IMR-90 (cell line): ENCODE measurements around the gene PARD3.

ENCODE experiments used
- BHLHE40 ChIP-seq: fragments of 150-350 bp; IDR thresholded peaks from 2 replicates; pipeline ENCODE4 v1.6.1; 2016; ENCODE audit warnings: mild to moderate bottlenecking, low read depth, low read length
- CEBPB ChIP-seq: IDR thresholded peaks from 2 replicates; pipeline ENCODE4 v1.6.1; 2012; ENCODE audit warnings: low read depth, low read length, improper control_type of control experiment
- CHD1 ChIP-seq: IDR thresholded peaks from 2 replicates; pipeline ENCODE4 v1.6.1; 2012; ENCODE audit warnings: low read depth, low read length, improper control_type of control experiment
- CTCF ChIP-seq: conservative IDR thresholded peaks from 2 replicates; pipeline ENCODE4 v1.5.1; 2012; ENCODE audit warnings: mild to moderate bottlenecking, low read depth, low read length, improper control_type of control experiment
- FOS ChIP-seq: fragments of 150-350 bp; IDR thresholded peaks from 2 replicates; pipeline ENCODE4 v1.6.1; 2016; ENCODE audit warnings: low read depth, low read length
- MAFK ChIP-seq: IDR thresholded peaks from 2 replicates; pipeline ENCODE4 v1.6.1; 2012; ENCODE audit warnings: low read depth, low read length, improper control_type of control experiment
- POLR2A ChIP-seq: IDR thresholded peaks from 2 replicates; pipeline ENCODE4 v1.6.1; 2012; ENCODE audit warnings: mild to moderate bottlenecking, low read depth, low read length
- RAD21 ChIP-seq: IDR thresholded peaks from 2 replicates; pipeline ENCODE4 v1.6.1; 2012; ENCODE audit warnings: low read length, improper control_type of control experiment
- RCOR1 ChIP-seq: IDR thresholded peaks from 2 replicates; pipeline ENCODE4 v1.6.1; 2012; ENCODE audit warnings: mild to moderate bottlenecking, low read length, improper control_type of control experiment; ENCODE audit not compliant: insufficient replicate concordance
- RFX5 ChIP-seq: IDR thresholded peaks from 2 replicates; pipeline ENCODE4 v1.8.0; 2012; ENCODE audit warnings: low read depth, mild to moderate bottlenecking, low read length, moderate library complexity
- SMC3 ChIP-seq: fragments of 150-350 bp; IDR thresholded peaks from 2 replicates; pipeline ENCODE4 v1.6.1; 2016; ENCODE audit warnings: low read depth, mild to moderate bottlenecking, antibody characterized with exemption, low read length, moderate library complexity
- TF ChIP-seq, protein P1 (sequence below): fragments of 150-350 bp; IDR thresholded peaks from 2 replicates; pipeline ENCODE4 v1.6.1; 2017; ENCODE audit warnings: mild to moderate bottlenecking, antibody characterized with exemption, low read length, low read depth

DNA sequence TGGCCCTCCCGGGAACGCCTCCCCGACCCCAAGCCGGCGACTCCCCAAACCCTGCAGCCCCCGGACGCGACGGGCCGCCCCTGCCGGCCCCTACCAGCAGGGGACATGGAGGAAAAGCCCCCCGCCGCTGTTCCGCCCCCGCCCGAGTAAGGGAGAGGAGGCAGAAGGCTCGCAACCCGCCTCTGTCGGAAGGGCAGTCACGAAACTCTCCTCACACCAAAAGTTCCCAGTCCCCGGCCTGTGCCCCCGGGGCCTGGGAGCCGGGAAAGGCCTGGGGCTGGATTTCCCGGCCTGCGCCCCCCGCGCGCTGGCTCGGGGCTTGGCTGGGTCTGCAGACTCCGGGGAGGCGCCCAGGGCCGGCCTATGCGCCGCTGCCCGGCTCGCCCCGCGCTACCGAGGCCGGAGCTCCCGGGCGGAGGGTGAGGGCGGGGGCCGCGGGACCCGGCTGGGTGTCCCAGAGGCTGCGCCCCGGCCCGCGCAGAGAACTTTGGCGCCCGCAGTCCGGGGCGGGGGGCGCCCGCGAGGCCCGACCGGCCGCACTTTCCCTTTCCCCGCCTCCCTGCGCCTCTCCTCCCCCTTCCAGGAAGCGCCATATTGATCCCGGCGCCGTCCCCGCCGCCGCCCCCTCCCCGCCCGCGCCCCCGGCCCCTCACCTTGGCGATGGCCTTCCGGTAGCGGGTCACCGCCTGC, 728 bp downstream of the PARD3 start:
- no peak for TF ChIP-seq MAFK
- no peak for TF ChIP-seq CTCF
- no peak for TF ChIP-seq RAD21
- TF ChIP-seq BHLHE40: no peak
- no peak for TF ChIP-seq CHD1
- no peak for TF ChIP-seq FOS
- no peak for TF ChIP-seq RCOR1
- TF ChIP-seq CEBPB: no peak
- no peak for TF ChIP-seq POLR2A
- no peak for TF ChIP-seq RFX5
- no peak for TF ChIP-seq SMC3
- TF ChIP-seq, protein P1, sequence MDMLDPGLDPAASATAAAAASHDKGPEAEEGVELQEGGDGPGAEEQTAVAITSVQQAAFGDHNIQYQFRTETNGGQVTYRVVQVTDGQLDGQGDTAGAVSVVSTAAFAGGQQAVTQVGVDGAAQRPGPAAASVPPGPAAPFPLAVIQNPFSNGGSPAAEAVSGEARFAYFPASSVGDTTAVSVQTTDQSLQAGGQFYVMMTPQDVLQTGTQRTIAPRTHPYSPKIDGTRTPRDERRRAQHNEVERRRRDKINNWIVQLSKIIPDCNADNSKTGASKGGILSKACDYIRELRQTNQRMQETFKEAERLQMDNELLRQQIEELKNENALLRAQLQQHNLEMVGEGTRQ: no peak
